HCT116 (cell line): Measurements from ENCODE around the gene WASF2. TPM values are rescaled to one million over a fixed set of nuclear protein-coding genes. Genes with fewer than 3 reads are reported as not detected.

Experiments
- ATAC-seq: fragments of 200-7000 bp; cut with Tn5 transposase; 2 replicates; pipeline ENCODE4 v1.9.1; 2020; ENCODE audit warnings: mild to moderate bottlenecking, moderate library complexity
- BruUV-seq: library from RNA; stranded (reverse); fragments of 400-500 nt; replicated peaks from 2 replicates; lab custom pipeline; 2021; lab: Mats Ljungman, UMichigan
- CTCF ChIA-PET: fragments of 300-600 bp; sonication (Branson Sonifier 250); formaldehyde crosslinking; loops from one replicate; lab custom pipeline; 2021; ENCODE audit warnings: antibody characterized with exemption; lab: Charles Lee
- POLR2A ChIA-PET: fragments of 300-600, 350-600 bp; sonication (Branson Sonifier 250); formaldehyde crosslinking; loops from one replicate; lab custom pipeline; 2021; ENCODE audit warnings: antibody characterized with exemption; lab: Charles Lee
- RAD21 ChIA-PET, 2 experiments: fragments of 300-600 bp; sonication (Branson Sonifier 250); formaldehyde crosslinking; loops; one replicate each; lab custom pipeline; 2023; ENCODE audit warnings: low total read pairs in 2 of 2; ENCODE audit not compliant: uncharacterized antibody in 2 of 2, unreplicated experiment in 2 of 2, low non-redundant PET in 1 of 2; lab: Charles Lee
- DNase-seq: peaks from one replicate; pipeline ENCODE4 v3.0.0-alpha.2; 2010; ENCODE audit warnings: low read depth, low spot score
- H2AFZ ChIP-seq: fragments of 200-600 bp; shearing (Covaris generic), sonication (generic); 2 replicates; pipeline ENCODE4 v1.6.1; 2017; ENCODE audit warnings: low read depth, mixed run types, mixed read lengths, antibody characterized with exemption, low read length; ENCODE audit not compliant: poor library complexity, severe bottlenecking
- H3K27ac ChIP-seq: 2 replicates; pipeline ENCODE4 v1.5.1; 2012; ENCODE audit warnings: low read depth, low read length
- H3K27me3 ChIP-seq: fragments of 200-600 bp; sonication (generic); 2 replicates; pipeline ENCODE4 v1.6.1; 2016; ENCODE audit warnings: mixed run types, low read length, mixed read lengths; ENCODE audit not compliant: insufficient read depth
- H3K36me3 ChIP-seq, 2 experiments: fragments of 200-500 bp in 1 of 2; fragments of 200-600 bp in 1 of 2; sonication (Bioruptor generic) in 1 of 2; sonication (generic) in 1 of 2; 2 replicates each; pipeline versions ENCODE4 v1.5.1 to v1.6.1; 2014 to 2016; ENCODE audit warnings: low read length in 2 of 2, inconsistent platforms in 1 of 2, mixed read lengths in 1 of 2, mixed run types in 1 of 2; ENCODE audit not compliant: insufficient read depth in 2 of 2, control insufficient read depth in 1 of 2
- H3K4me1 ChIP-seq, 2 experiments: fragments of 200-600 bp in 1 of 2; sonication (generic) in 1 of 2; 2 replicates each; pipeline versions ENCODE4 v1.5.1 to v1.6.1; 2012 to 2017; ENCODE audit warnings: low read length in 2 of 2, inconsistent platforms in 1 of 2, mild to moderate bottlenecking in 1 of 2, mixed read lengths in 1 of 2, mixed run types in 1 of 2, moderate library complexity in 1 of 2; ENCODE audit not compliant: insufficient read depth in 2 of 2, control insufficient read depth in 1 of 2
- H3K4me2 ChIP-seq: fragments of 200-600 bp; sonication (generic); 2 replicates; pipeline ENCODE4 v1.6.1; 2017; ENCODE audit warnings: mixed run types, low read length, mixed read lengths
- H3K4me3 ChIP-seq, 2 experiments: fragments of 200-600 bp in 1 of 2; sonication (generic) in 1 of 2; replicated peaks in 1 of 2; 2 replicates each; pipeline ENCODE4 v1.5.1; 2011 to 2016; ENCODE audit warnings: low read length in 2 of 2, control low read depth in 1 of 2, low read depth in 1 of 2, mild to moderate bottlenecking in 1 of 2, mixed read lengths in 1 of 2, mixed run types in 1 of 2
- H3K79me2 ChIP-seq: fragments of 200-600 bp; sonication (generic); 2 replicates; pipeline ENCODE4 v1.6.1; 2017; ENCODE audit warnings: mild to moderate bottlenecking, mixed run types, low read length, moderate library complexity, mixed read lengths; ENCODE audit not compliant: insufficient read depth
- H3K9ac ChIP-seq: fragments of 200-600 bp; sonication (generic); 2 replicates; pipeline ENCODE4 v1.6.1; 2016; ENCODE audit warnings: low read length, mixed read lengths
- H3K9me2 ChIP-seq: fragments of 200-600 bp; sonication (generic), shearing (Covaris generic); 2 replicates; pipeline ENCODE4 v1.6.1; 2017; ENCODE audit warnings: mixed run types, mild to moderate bottlenecking, moderate library complexity; ENCODE audit not compliant: insufficient read depth
- H3K9me3 ChIP-seq, 2 experiments: fragments of 200-500 bp in 1 of 2; fragments of 200-600 bp in 1 of 2; sonication (Bioruptor generic) in 1 of 2; sonication (generic) in 1 of 2; 2 replicates each; pipeline ENCODE4 v1.6.1; 2014 to 2017; ENCODE audit warnings: low read length in 2 of 2, mixed read lengths in 2 of 2, inconsistent platforms in 1 of 2, low read depth in 1 of 2, mild to moderate bottlenecking in 1 of 2, mixed run types in 1 of 2, moderate library complexity in 1 of 2; ENCODE audit not compliant: control insufficient read depth in 1 of 2, insufficient read depth in 1 of 2
- H4K20me1 ChIP-seq: fragments of 200-600 bp; sonication (generic), shearing (Covaris generic); 2 replicates; pipeline ENCODE4 v1.6.1; 2017; ENCODE audit warnings: mixed run types, mild to moderate bottlenecking, moderate library complexity; ENCODE audit not compliant: insufficient read depth
- CBX3 ChIP-seq: IDR thresholded peaks from 2 replicates; pipeline ENCODE4 v1.6.1; 2012; ENCODE audit warnings: low read depth
- EZH2phosphoT487 ChIP-seq: fragments of 200-600 bp; IDR thresholded peaks from 2 replicates; pipeline ENCODE4 v1.6.1; 2018; ENCODE audit warnings: antibody characterized with exemption, borderline replicate concordance
- POLR2A ChIP-seq: IDR thresholded peaks from 2 replicates; pipeline ENCODE4 v1.7.0; 2011; ENCODE audit warnings: borderline replicate concordance; ENCODE audit not compliant: insufficient read depth, insufficient read length; ENCODE audit errors: extremely low read depth
- POLR2AphosphoS5 ChIP-seq: IDR thresholded peaks from 2 replicates; pipeline ENCODE4 v1.6.1; 2011; ENCODE audit warnings: mild to moderate bottlenecking, low read depth, low read length, moderate library complexity
- SIN3A ChIP-seq: IDR thresholded peaks from 2 replicates; pipeline ENCODE4 v1.6.1; 2012; ENCODE audit warnings: low read depth
- SRF ChIP-seq: IDR thresholded peaks from 2 replicates; pipeline ENCODE4 v1.6.1; 2012; ENCODE audit warnings: low read depth
- intact Hi-C: fragments of 100-400 bp; cut with micrococcal nuclease; formaldehyde crosslinking; loops from 2 replicates; pipeline ENCODE4 v1.10.0; 2022
- total RNA-seq: library from RNA; stranded (reverse); gene quantifications from one replicate; pipeline ENCODE4 v1.2.1, GENCODE V29; 2021; ENCODE audit not compliant: unreplicated experiment
- TF ChIP-seq, protein P1 (sequence below): IDR thresholded peaks from 2 replicates; pipeline ENCODE4 v1.6.1; 2011; ENCODE audit warnings: mild to moderate bottlenecking, low read length, moderate library complexity; ENCODE audit not compliant: insufficient replicate concordance; ENCODE audit errors: extremely low read depth
- TF ChIP-seq, protein P2 (sequence below): IDR thresholded peaks from 2 replicates; pipeline ENCODE4 v1.6.1; 2012; ENCODE audit warnings: low read depth

Gene WASF2
- total RNA-seq, 1 experiment from 2014 or later, result 111 TPM

DNA sequence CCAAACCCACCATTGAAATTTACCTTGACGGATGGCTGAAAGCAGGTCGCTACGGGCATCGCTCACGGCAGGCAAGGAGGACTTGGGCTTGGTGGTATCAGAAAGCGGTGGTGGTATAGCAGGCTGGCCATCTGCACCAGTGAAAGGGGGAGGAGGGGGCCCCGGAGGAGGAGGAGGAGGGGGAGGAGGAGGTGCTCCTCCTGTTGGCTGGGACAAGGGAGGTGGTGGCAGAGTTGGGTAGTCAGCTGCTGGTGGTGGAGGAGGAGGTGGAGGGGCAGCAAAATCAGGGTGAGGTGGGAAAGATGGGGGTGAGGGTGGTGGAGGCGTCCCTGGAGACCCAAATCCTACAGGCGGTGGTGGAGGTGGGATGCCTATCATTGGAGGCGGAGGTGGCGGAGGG lies 80.3 kb downstream of the WASF2 start:
- Histone ChIP-seq H3K9me3 (no peaks in the 10 kb centered on the region), H3K27ac (no peak overlapping the region), H3K4me2 (no peak overlapping the region), H3K36me3 (peaks cover 40 to 46% of the 10 kb centered on the region in 2 experiments), H3K4me1 (no peaks in the 10 kb centered on the region), H3K9ac (no peak overlapping the region), H4K20me1 (no peaks in the 10 kb centered on the region), H3K79me2 (no peaks in the 10 kb centered on the region), H2AFZ (no peak overlapping the region), H3K27me3 (no peaks in the 10 kb centered on the region), H3K9me2 (no peaks in the 10 kb centered on the region), H3K4me3 (no peak overlapping the region)
- RAD21 ChIA-PET, result no interaction called here
- intact Hi-C loops, result no loop called here
- POLR2A ChIA-PET, result no interaction called here
- ATAC-seq (no peak), DNase-seq (no peak)
- CTCF ChIA-PET, result no interaction called here
- TF ChIP-seq, protein P1, sequence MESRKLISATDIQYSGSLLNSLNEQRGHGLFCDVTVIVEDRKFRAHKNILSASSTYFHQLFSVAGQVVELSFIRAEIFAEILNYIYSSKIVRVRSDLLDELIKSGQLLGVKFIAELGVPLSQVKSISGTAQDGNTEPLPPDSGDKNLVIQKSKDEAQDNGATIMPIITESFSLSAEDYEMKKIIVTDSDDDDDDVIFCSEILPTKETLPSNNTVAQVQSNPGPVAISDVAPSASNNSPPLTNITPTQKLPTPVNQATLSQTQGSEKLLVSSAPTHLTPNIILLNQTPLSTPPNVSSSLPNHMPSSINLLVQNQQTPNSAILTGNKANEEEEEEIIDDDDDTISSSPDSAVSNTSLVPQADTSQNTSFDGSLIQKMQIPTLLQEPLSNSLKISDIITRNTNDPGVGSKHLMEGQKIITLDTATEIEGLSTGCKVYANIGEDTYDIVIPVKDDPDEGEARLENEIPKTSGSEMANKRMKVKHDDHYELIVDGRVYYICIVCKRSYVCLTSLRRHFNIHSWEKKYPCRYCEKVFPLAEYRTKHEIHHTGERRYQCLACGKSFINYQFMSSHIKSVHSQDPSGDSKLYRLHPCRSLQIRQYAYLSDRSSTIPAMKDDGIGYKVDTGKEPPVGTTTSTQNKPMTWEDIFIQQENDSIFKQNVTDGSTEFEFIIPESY, result no peak
- TF ChIP-seq POLR2A (no peak), SIN3A (no peak), CBX3 (no peak), SRF (no peak), POLR2AphosphoS5 (no peak), EZH2phosphoT487 (no peak)
- TF ChIP-seq, protein P2, sequence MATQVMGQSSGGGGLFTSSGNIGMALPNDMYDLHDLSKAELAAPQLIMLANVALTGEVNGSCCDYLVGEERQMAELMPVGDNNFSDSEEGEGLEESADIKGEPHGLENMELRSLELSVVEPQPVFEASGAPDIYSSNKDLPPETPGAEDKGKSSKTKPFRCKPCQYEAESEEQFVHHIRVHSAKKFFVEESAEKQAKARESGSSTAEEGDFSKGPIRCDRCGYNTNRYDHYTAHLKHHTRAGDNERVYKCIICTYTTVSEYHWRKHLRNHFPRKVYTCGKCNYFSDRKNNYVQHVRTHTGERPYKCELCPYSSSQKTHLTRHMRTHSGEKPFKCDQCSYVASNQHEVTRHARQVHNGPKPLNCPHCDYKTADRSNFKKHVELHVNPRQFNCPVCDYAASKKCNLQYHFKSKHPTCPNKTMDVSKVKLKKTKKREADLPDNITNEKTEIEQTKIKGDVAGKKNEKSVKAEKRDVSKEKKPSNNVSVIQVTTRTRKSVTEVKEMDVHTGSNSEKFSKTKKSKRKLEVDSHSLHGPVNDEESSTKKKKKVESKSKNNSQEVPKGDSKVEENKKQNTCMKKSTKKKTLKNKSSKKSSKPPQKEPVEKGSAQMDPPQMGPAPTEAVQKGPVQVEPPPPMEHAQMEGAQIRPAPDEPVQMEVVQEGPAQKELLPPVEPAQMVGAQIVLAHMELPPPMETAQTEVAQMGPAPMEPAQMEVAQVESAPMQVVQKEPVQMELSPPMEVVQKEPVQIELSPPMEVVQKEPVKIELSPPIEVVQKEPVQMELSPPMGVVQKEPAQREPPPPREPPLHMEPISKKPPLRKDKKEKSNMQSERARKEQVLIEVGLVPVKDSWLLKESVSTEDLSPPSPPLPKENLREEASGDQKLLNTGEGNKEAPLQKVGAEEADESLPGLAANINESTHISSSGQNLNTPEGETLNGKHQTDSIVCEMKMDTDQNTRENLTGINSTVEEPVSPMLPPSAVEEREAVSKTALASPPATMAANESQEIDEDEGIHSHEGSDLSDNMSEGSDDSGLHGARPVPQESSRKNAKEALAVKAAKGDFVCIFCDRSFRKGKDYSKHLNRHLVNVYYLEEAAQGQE, result no peak
- no TSS peak for BruUV-seq
